ENCODE data around the gene ABHD17B.
"Not testable (repeated sequence)": the region's sequence is repeated elsewhere in the genome, so short reads cannot be mapped to it uniquely, and the experiment has no call there.

ABHD17B gene

GRCh38 chr9:71911908-71912335 lies 929 bp upstream of the ABHD17B start:
- DNase-seq = no peak

- DNase-seq = no peak
Measured at GRCh38 chr9:71910650-71911060, 338 bp downstream of the ABHD17B start.

DNA sequence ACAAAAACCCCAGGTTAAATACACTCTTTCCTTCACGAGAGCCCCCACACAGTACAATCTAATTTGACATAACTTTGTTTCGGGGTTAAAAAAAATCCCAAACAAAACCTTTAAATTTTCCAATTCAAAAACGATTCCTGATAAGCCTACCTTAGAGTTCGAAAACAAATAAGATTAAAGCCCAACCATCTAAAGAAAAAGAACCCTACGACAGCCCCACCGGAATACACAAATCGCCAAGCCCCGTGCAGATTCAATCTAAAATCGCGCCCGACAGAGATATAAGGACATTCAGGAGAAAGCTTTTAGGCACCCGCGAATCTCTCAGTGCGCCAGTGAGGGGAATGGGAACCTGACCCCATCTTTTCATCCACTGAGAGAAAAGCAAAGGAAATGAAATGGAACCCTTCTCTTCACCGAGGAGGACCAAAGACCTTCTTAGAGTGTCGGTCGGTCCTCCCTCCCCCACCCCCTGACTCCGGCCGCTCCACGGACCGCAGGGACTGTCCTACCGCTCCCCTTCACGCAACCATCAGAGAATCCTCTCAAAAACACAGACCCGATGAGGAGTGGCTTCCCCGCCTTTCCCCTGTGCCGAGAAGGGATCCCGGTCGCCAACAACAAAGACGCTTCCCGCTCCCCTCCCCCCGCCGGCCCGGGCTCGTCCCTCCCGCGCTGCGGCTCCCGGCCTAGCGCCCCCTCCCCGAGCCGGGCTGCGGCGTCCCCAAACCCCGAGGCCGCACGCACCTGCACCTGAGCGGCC lies 925 bp downstream of the ABHD17B start:
- DNase-seq = peak; percentile 9

GRCh38 chr9:71908825-71909224 lies 2.2 kb downstream of the ABHD17B start:
- no peak for DNase-seq

DNA sequence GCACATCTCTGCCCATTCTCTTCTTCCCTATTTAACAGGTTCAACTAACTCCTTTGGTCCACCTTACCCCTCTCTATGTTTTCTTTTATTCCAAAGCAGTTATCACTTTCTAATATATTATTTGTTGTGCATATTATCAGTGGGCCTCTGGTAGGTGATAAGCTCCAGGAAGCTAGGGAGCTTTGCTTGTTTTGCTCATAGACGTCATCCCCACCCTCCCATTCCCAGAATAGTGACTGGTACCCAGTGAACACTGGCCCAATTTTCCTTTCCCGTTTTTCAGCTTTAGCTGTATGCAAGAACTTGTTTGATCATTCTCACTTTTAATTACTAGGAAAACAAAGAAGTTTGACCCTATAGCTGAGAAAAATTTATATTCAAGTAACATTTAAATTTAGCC lies 6.9 kb downstream of the ABHD17B start:
- no peak for DNase-seq

GRCh38 chr9:71901695-71902597 lies 9.0 kb downstream of the ABHD17B start:
- DNase-seq = no peak

GRCh38 chr9:71898756-71899155 lies 12.2 kb downstream of the ABHD17B start:
- not testable (repeated sequence) for DNase-seq

DNA sequence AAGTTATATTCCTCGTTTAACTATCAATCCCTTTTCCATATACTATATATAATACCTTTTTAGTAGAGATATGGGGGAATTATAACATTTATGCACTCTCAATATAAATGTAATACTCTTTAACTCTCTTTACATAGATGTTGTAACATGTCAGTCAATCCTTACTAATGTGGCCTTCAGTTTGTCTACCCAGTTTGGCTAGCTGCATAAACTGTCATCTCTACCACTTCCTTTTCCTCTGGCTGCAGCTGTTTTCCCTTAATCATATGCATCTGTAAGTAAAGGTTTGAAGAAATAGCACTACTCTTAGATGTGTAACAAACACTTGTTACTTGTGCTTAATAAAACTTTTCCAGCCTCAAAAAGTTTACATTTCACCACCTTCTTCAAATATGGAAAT lies 13.4 kb downstream of the ABHD17B start:
- no peak for DNase-seq

DNA sequence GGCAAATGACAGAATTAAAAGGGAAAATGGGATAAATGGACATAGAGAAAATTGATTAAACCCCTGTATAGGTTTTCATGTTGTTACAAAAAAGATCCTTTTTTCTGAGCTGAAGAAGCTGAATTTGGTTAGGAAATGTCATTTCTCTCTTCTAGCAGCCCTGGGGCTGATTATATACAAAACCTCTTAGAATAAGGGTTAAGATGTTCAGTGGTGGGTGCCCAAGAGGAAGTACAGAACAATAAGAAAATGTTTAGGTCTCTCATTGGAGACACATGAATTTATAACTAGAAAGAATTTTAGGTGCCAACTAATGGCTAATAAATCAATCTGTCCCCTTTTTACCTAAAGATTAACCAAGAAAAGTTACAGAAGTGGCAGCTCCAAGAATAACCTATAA lies 14.2 kb downstream of the ABHD17B start:
- DNase-seq = no peak

DNA sequence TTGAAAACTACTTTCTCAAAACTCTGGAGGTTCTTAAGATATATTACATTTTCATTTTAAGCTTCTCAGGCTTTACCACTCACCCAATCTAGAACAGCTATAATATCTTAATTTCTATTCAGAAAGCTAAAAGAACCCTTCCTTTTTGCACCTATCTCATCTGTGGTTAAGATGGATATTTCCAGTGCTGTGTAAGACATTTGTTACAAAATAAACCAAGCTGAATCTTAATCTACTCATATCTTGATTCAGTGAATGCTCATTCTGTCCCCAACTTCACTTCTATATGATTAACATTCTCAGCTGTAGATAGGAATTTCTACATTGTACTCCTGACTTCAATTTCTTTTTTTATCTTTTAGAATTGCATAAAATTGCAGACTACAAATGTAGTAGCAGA lies 15.0 kb downstream of the ABHD17B start:
- DNase-seq = no peak

DNA sequence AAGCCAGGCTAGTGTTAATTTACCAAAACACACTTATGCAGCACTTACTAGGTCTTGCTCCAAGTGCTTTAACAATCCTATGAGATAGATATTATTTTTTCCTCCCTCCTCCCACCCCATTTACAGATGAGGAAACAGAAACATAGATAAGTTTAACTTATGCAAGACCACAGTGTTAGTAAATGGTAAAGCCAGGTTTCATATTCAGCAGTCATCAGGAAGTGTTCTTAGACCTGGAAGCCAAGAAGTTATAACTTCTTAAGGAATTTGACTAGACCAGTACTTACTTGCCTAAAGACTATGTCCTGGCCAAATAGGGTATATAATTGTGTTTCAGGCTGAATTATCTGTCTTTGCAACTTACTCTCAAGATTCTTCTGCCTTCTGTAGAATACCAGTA lies 15.9 kb downstream of the ABHD17B start:
- no peak for DNase-seq

GRCh38 chr9:71891557-71892189 lies 19.3 kb downstream of the ABHD17B start:
- no peak for DNase-seq

DNA sequence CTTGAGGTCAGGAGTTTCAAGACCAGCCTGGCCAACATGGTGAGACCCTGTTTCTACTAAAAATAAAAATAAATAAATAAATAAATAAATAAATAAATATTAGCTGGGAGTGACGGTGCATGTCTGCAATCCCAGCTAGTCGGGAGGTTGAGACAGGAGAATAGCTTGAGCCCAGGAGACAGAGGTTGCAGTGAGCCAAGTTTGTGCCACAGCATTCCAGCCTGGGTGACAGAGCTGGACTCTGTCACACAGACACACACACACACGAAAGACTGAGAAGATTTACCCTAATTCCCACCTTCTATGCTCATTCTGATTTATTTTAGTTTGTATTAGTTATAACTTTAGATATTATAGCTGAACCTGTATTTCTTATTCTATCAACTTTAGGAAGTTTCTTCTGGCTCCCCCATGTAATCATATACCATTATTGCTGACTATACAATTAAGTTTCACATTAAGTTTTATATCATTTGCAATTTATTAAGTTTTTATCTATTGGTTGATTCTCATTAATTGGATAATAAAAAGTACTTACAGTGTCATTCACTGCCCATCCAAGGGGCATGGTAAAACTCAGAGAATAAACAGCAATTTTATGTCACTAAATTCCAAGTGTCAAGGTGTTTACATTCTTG lies 20.8 kb downstream of the ABHD17B start:
- no peak for DNase-seq

DNA sequence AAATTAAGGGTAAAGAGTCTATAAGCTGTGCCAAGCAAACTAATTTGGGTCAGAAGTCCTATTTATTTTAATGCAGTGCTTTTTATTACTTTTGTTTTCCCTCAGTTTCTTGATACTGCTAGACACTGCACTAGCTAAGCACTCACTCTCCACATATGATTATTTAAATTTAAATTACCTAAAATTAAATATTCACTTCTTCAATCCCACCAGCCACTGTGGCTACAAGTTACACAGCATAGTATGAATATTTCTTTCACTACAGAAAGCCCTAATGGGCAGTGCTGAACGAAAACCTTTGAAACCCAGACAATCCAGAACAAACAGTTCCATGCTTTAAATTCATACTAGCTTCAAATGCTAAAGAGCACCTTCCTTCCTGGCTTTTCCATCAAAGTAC lies 23.6 kb downstream of the ABHD17B start:
- no peak for DNase-seq

- DNase-seq = no peak
Measured at GRCh38 chr9:71886541-71886940, 24.5 kb downstream of the ABHD17B start.

GRCh38 chr9:71886015-71886414 lies 25.0 kb downstream of the ABHD17B start:
- no peak for DNase-seq

DNA sequence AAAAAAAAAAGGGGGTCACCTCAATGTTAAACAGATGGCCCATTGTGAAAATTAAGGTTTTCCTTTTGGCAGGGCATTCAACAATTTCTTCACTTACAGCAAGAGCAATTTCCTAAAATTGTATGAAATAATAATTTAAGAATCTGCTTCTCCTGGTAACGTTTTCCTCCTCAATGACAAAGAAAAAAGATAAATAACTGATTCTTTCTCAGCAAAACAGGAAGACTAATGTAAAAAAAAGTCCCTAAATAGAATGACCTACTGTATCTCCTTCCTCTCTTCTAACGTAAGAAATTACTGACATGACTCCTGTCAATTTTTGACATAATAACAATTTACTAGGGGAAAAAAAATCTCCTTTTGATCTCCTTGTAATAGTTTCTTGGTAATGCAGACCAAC lies 25.5 kb downstream of the ABHD17B start:
- DNase-seq = no peak

- DNase-seq = no peak
Measured at GRCh38 chr9:71884005-71884404, 27.0 kb downstream of the ABHD17B start.

GRCh38 chr9:71879644-71880174 lies 31.3 kb downstream of the ABHD17B start:
- DNase-seq = no peak

- no peak for DNase-seq
Measured at GRCh38 chr9:71878327-71879274, 32.4 kb downstream of the ABHD17B start.

DNA sequence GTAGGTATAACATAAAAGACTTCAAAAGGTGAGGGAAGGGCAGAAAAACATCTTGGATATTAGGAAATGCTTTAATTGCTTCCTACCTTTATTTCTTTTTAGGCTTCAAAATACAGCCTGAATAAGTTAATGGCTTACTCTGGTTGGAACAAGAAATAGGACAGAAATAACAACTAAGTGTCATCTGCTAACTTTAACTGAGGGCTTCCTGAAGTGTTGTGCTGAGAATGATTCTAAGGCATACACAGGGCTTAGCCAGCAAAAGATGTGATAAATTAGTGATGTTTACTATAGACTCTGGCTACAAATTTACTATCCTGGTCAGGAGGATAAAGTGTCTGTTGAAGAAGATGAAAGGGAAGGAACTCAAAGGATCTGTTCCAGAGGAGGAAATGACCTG lies 34.2 kb downstream of the ABHD17B start:
- no peak for DNase-seq

- no peak for DNase-seq
Measured at GRCh38 chr9:71876106-71876505, 34.9 kb downstream of the ABHD17B start.

All from NCI-H2029 treated with DMSO at 0.1 percent for 48 hours (cell line).